ENCODE measurements around the gene GALNT13. TPM values are rescaled to one million over a fixed set of nuclear protein-coding genes. Genes with fewer than 3 reads are reported as not detected.

Gene GALNT13
- polyA plus RNA-seq, 3 donors from 2014 or later, result not detected

- no peak overlapping the region for H3K27ac Mint-ChIP-seq
- H3K4me1 Mint-ChIP-seq, result no peaks in the 10 kb centered on the region
- H3K36me3 Mint-ChIP-seq, result no peaks in the 10 kb centered on the region
- peaks cover under 1 to 37% (median 7%) of the 10 kb centered on the region in 6 donors for H3K9me3 Mint-ChIP-seq
- no peaks in the 10 kb centered on the region for H3K27me3 Mint-ChIP-seq (ENCODE audit: low read depth in 3 of 3)
- H3K4me3 Mint-ChIP-seq, result no peak overlapping the region
- DNase-seq, result no peak
Measured at GRCh38 chr2:154263206-154263605, 391.5 kb downstream of the GALNT13 start.

GRCh38 chr2:154264024-154264423, 392.3 kb downstream of the GALNT13 start:
- DNase-seq, result no peak
- Mint-ChIP-seq H3K36me3 (no peaks in the 10 kb centered on the region), H3K4me1 (no peaks in the 10 kb centered on the region), H3K4me3 (no peak overlapping the region), H3K27ac (no peak overlapping the region), H3K9me3 (peaks cover 4 to 33% (median 7%) of the 10 kb centered on the region in 6 donors), H3K27me3 (ENCODE audit: low read depth in 3 of 3) (no peaks in the 10 kb centered on the region)

DNA sequence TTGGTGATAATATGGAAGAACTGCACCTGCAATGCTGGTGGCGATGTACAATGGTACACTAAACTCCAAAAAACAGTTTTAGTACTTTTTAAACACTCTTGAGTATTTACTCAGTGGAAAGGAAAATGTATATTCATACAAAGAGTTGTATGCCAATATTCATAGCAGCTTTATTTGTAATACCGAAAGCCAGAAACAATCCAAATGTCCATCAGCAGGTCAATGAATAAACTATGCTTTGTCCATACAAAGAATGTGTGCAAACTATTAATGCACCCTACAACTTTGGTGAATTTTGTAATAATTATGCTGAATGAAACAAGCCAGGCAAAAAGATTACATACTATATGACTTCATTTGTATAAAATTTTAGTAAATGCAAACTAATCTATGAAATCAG, 396.3 kb downstream of the GALNT13 start:
- H3K36me3 Mint-ChIP-seq, result no peaks in the 10 kb centered on the region

DNA sequence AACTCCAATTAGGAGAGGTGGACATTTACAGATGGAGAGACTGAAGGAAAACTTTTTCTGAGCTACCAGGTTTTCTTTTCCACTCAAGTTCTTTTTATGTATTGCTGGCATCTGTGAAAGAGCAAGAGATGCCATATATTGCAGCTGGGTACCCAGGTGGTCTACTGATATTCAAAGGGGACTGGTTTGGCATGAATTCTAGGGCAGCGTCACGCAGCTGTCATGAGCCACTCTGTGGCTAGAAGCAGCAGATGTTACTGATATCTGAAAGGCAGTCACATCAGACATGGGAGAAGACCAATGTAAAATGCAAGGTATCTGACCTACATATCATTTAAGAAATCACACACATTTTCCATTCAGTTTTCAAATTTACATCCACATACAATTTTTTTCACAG, 408.8 kb downstream of the GALNT13 start:
- peaks cover 0 to 2% (median 0%) of the 10 kb centered on the region in 3 donors for H3K27me3 Mint-ChIP-seq (ENCODE audit: low read depth in 3 of 3)
- no peaks in the 10 kb centered on the region for H3K36me3 Mint-ChIP-seq
- no peak overlapping the region for H3K4me3 Mint-ChIP-seq
- DNase-seq, result no peak
- H3K27ac Mint-ChIP-seq, result no peak overlapping the region
- peaks cover 10 to 36% (median 16%) of the 10 kb centered on the region in 6 donors for H3K9me3 Mint-ChIP-seq
- H3K4me1 Mint-ChIP-seq, result no peaks in the 10 kb centered on the region

More for the DNA sequence above, 396.3 kb downstream of the GALNT13 start:
- Mint-ChIP-seq H3K27ac (no peak overlapping the region), H3K4me3 (no peak overlapping the region), H3K4me1 (no peaks in the 10 kb centered on the region), H3K9me3 (peaks cover 4 to 26% (median 6%) of the 10 kb centered on the region in 6 donors), H3K27me3 (ENCODE audit: low read depth in 3 of 3) (no peaks in the 10 kb centered on the region)
- no peak for DNase-seq

DNA sequence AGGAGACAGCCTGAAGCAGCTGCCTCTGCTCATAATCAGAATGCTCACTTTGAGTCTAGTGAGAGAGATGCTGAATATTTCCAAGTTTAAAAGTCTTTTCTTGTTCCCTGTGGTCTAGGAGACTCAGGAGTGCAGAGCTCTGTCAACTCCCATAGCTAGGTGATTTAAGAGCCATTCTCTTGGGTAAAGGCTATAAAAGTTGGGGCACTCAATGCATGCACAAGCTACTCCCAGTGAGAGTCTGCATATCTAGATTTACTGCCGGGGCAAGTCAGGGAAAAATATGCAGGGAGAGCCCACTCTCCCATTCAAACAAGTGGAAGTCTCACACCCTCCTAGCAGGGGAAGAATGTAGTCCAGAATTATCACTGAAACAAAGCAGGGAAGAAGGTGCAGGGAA, 418.1 kb downstream of the GALNT13 start:
- Mint-ChIP-seq H3K27me3 (ENCODE audit: low read depth in 3 of 3) (peaks cover 0 to 2% (median 2%) of the 10 kb centered on the region in 3 donors), H3K9me3 (peaks cover 8 to 61% (median 25%) of the 10 kb centered on the region in 6 donors), H3K4me3 (no peak overlapping the region), H3K36me3 (peaks cover 0 to 8% (median 3%) of the 10 kb centered on the region in 3 donors), H3K27ac (no peak overlapping the region), H3K4me1 (no peaks in the 10 kb centered on the region)
- no peak for DNase-seq

DNA sequence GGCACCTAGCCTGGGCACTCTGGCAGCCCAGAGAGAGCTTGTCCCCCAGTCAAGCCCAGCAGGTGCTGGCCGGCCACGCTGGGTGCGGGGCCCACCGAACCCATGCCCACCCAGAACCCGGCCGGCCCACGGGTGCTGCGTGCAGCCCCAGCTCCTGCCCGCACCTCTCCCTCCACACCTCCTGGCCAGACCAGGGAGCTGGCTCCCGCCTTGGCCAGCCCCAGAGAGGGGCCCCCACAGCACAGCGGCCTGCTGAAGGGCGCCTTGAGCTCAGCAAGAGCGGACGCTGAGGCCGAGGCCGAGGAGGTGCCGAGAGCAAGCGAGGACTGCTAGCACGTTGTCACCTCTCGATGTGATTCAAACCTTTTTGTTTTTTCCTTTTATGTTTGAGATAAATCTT, 419.8 kb downstream of the GALNT13 start:
- no peak for DNase-seq
- Mint-ChIP-seq H3K27me3 (ENCODE audit: low read depth in 3 of 3) (peaks cover 0 to 2% (median 2%) of the 10 kb centered on the region in 3 donors), H3K4me1 (no peaks in the 10 kb centered on the region), H3K4me3 (no peak overlapping the region), H3K27ac (no peak overlapping the region), H3K9me3 (peaks cover 8 to 50% (median 28%) of the 10 kb centered on the region in 6 donors), H3K36me3 (peaks cover 0 to 8% (median 3%) of the 10 kb centered on the region in 3 donors)

DNA sequence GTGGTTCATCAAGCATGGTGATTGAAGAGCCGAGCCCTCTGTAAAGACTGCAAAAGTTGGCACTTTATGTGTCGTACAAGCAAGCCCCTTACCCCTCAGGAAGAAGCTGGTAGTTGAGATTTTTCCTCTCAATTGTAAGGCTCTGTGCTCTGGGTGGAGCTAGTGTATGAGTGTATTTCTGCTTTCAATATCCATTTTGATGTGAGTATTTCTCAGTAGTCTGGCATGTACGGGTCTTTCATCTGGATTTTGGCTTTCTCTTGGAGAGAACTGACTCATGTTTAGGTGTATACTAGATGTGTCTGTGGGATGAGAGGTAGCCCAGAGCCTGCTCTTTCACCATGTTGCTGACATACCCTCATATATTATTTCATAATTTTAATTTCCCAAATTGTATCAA, 420.2 kb downstream of the GALNT13 start:
- no peak for DNase-seq
- no peak overlapping the region for H3K27ac Mint-ChIP-seq
- peaks cover 0 to 8% (median 3%) of the 10 kb centered on the region in 3 donors for H3K36me3 Mint-ChIP-seq
- no peak overlapping the region for H3K4me3 Mint-ChIP-seq
- peaks cover 0 to 2% (median 2%) of the 10 kb centered on the region in 3 donors for H3K27me3 Mint-ChIP-seq (ENCODE audit: low read depth in 3 of 3)
- no peaks in the 10 kb centered on the region for H3K4me1 Mint-ChIP-seq
- H3K9me3 Mint-ChIP-seq, result peaks cover 7 to 46% (median 30%) of the 10 kb centered on the region in 6 donors

DNA sequence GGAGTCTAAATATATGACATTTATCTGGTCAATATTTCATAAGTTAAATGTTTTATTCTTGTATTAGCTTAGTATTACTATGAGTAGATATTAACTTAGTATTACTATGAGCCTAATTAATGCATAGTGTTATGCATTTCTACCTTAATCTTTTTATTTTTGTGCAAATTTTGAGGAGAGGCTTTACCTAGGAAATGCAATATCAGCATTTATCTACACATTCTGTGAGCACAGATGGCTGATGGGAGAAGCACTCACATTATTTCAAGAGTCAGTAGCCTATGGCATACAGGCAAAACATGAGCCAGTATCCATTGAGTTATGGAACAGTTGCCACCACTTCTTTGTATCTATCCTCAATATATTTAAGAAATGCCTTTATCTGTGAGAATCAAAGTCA, 422.1 kb downstream of the GALNT13 start:
- Mint-ChIP-seq H3K9me3 (peaks cover 4 to 37% (median 19%) of the 10 kb centered on the region in 6 donors), H3K4me1 (no peaks in the 10 kb centered on the region), H3K36me3 (peaks cover 0 to 4% (median 0%) of the 10 kb centered on the region in 3 donors), H3K27ac (no peak overlapping the region), H3K4me3 (no peak overlapping the region), H3K27me3 (ENCODE audit: low read depth in 3 of 3) (peaks cover 0 to 2% (median 2%) of the 10 kb centered on the region in 3 donors)
- DNase-seq, result no peak

DNA sequence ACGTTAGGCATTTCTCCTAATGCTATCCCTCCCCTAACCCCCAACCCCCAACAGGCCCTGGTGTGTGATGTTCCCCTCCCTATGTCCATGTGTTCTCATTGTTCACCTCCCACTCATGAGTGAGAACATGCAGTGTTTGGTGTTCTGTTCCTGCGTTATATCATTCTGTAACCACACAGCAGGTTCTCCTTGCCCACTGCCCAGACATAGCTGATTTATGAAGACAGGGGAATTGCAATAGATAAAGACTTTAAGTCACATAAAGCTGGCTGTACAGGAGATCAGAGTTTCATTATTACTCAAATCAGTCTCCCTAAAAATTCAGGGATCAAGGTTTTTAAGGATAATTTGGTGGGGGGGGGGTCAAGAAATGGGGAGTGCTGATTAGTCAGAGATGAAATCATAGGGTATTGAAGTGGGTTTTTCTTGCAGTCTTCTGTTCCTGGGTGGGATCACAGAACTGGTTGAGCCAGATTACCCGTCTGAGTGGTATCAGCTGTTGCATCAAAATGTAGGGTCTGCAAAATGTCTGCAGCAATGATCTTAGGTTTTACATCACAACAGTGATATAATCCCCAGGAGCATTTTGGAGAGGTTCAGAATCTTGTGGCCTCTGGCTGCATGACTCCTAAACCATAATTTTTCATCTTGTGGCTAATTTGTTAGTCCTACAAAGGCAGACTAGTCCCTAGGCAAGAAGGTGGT, 434.7 kb downstream of the GALNT13 start:
- H3K9me3 Mint-ChIP-seq, result peaks cover 0 to 22% (median 12%) of the 10 kb centered on the region in 6 donors
- peaks cover 0 to 1% (median 0%) of the 10 kb centered on the region in 3 donors for H3K27me3 Mint-ChIP-seq (ENCODE audit: low read depth in 3 of 3)
- no peak overlapping the region for H3K27ac Mint-ChIP-seq
- no peaks in the 10 kb centered on the region for H3K36me3 Mint-ChIP-seq
- no peak for DNase-seq
- H3K4me1 Mint-ChIP-seq, result no peaks in the 10 kb centered on the region
- no peak overlapping the region for H3K4me3 Mint-ChIP-seq

- Mint-ChIP-seq H3K9me3 (peaks cover 0 to 22% (median 12%) of the 10 kb centered on the region in 6 donors), H3K27me3 (ENCODE audit: low read depth in 3 of 3) (peaks cover 0 to 1% (median 0%) of the 10 kb centered on the region in 3 donors), H3K27ac (no peak overlapping the region), H3K4me1 (no peaks in the 10 kb centered on the region), H3K36me3 (no peaks in the 10 kb centered on the region), H3K4me3 (no peak overlapping the region)
- no peak for DNase-seq
Measured at GRCh38 chr2:154307007-154307406, 435.3 kb downstream of the GALNT13 start.

- Mint-ChIP-seq H3K36me3 (no peaks in the 10 kb centered on the region), H3K4me3 (no peak overlapping the region), H3K27ac (no peak overlapping the region), H3K4me1 (no peaks in the 10 kb centered on the region), H3K9me3 (peaks cover 3 to 43% (median 9%) of the 10 kb centered on the region in 6 donors), H3K27me3 (ENCODE audit: low read depth in 3 of 3) (no peaks in the 10 kb centered on the region)
- DNase-seq, result no peak
Measured at GRCh38 chr2:154324601-154325000, 452.9 kb downstream of the GALNT13 start.

GRCh38 chr2:154329510-154329909, 457.8 kb downstream of the GALNT13 start:
- H3K4me3 Mint-ChIP-seq, result no peak overlapping the region
- H3K36me3 Mint-ChIP-seq, result no peaks in the 10 kb centered on the region
- H3K27ac Mint-ChIP-seq, result no peak overlapping the region
- H3K9me3 Mint-ChIP-seq, result peaks cover 0 to 38% (median 7%) of the 10 kb centered on the region in 6 donors
- H3K4me1 Mint-ChIP-seq, result no peaks in the 10 kb centered on the region
- no peak for DNase-seq
- no peaks in the 10 kb centered on the region for H3K27me3 Mint-ChIP-seq (ENCODE audit: low read depth in 3 of 3)

DNA sequence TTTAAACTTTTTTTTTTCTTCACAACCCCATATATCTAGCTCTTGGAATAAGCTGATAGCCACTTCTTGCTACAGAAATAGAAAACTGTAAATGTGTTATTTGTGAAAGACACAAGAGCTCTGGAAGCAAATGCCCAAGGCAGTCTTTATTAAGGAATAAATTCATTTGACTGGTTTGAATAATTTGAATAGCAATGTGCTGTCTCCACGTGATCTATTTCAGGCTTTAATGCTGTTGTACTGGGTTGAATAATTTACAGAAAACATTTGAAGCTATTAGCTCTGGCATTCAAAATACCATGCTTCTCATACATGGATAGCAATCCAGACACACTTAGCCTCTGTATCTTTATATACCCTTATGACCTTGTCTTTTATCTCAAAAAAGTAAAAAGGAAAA, 460.1 kb downstream of the GALNT13 start:
- H3K27ac Mint-ChIP-seq, result no peak overlapping the region
- no peak for DNase-seq
- H3K36me3 Mint-ChIP-seq, result no peaks in the 10 kb centered on the region
- H3K4me3 Mint-ChIP-seq, result no peak overlapping the region
- no peaks in the 10 kb centered on the region for H3K4me1 Mint-ChIP-seq
- peaks cover 0 to 30% (median 9%) of the 10 kb centered on the region in 6 donors for H3K9me3 Mint-ChIP-seq
- no peaks in the 10 kb centered on the region for H3K27me3 Mint-ChIP-seq (ENCODE audit: low read depth in 3 of 3)

- Mint-ChIP-seq H3K9me3 (peaks cover 0 to 11% (median 4%) of the 10 kb centered on the region in 6 donors), H3K4me1 (no peaks in the 10 kb centered on the region), H3K27ac (no peak overlapping the region), H3K4me3 (no peak overlapping the region), H3K27me3 (ENCODE audit: low read depth in 3 of 3) (peaks cover 0 to 1% (median 0%) of the 10 kb centered on the region in 3 donors), H3K36me3 (no peaks in the 10 kb centered on the region)
- DNase-seq, result no peak
Measured at GRCh38 chr2:154336201-154336600, 464.5 kb downstream of the GALNT13 start.

All from immature natural killer cell (primary cell).